Activated CD4-positive, alpha-beta T cell treated with anti-CD3 and anti-CD28 coated beads for 4 hours (primary cell): ENCODE data around the gene KIF1B.
"Not testable (repeated sequence)": the region's sequence is repeated elsewhere in the genome, so short reads cannot be mapped to it uniquely, and the experiment has no call there.

Experiments used
- DNase-seq, 2 donors: peaks; one replicate each; pipeline ENCODE4 v3.0.0-alpha.2; 2020

Gene KIF1B

DNA sequence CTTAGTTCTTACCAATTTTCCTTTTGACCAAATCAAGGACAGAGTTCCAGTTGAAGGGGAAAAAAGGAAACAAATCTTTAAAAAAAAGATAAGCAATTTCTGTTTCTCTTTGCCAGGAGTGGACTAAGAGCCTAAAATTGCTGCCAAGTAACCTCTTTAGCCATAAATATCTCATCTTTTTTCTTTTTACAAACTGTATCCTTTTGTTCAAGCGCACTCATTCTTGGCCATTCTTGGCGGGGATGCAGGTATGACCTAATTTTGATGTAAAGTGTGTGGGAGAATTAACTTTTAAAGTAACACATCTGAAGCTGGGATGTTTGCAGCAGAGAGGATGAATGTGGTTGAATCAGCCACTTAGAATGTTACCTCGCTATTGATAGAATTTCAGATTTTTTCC lies 13.4 kb upstream of the KIF1B start:
- DNase-seq = no peak

DNA sequence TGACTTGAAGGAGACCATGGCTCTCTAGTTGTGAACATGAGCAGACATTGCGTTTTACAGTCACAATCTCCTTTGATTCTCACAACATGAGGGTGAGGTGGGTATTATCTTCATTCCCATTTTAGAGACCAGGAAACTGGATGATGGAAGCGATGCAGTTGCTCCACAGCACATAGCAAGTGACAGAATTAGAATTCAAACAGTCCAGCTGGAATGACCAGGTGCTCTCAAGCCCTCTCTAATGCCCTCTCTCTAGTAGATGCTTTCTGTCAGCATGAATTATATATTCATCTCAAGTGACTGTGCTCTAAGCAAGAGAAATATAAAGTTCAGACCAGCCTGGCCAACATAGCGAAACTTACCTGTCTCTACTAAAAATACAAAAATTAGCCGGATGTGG lies 9.8 kb upstream of the KIF1B start:
- DNase-seq = no peak

DNA sequence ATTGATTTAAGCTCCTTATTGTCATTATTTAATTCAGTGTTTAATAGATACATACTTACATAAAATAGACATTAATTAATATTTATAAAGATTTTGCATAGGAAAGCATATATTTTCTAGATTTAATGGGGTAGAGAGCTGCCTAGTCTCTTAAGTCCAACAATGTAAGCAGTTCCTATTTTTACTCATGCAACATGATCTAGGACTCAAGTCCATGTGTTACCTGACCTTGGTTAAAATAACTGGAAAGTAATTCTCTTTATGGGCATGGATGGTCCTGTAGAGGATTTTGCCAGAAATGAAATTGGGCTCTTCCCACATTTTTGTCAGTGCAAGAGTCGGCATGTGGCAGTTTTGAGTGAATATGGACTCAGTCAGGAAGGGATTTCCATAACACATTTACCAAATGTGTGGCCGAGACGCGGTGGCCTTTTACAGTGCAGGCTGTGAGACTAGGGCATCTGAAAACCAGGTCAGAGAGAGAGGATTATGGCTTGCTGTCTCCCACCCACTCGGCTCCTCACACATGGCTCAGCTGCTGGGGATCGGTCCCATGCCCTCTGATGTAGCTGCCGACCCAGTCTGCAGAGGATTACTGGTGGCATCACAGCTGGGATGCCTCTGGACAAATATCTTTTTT lies 6.2 kb upstream of the KIF1B start:
- no peak for DNase-seq

GRCh38 chr1:10205206-10205605 lies 5.2 kb upstream of the KIF1B start:
- DNase-seq = not testable (repeated sequence)

GRCh38 chr1:10207810-10208209 lies 2.6 kb upstream of the KIF1B start:
- no peak for DNase-seq

GRCh38 chr1:10208537-10208936 lies 1.8 kb upstream of the KIF1B start:
- no peak for DNase-seq

DNA sequence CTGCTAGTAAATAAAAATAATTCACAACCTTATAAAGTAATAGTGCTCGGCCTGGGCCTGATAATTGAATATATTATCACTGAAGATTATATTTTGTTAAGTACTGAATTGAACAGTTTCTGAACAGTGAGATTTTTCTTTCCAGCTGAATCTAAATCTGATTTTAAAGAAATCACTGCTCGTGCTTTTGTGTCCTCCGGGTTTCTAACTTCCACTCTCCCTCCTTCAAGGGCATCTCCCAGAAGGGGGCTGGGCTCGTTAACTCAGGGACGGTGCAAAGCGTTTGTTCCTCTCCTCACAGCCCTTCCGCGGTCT lies 823 bp upstream of the KIF1B start:
- DNase-seq = no peak

GRCh38 chr1:10210841-10211804 lies 753 bp downstream of the KIF1B start:
- peak; percentile 6 to 7 for DNase-seq

- DNase-seq = no peak
Observed at GRCh38 chr1:10211805-10212410, 1.5 kb downstream of the KIF1B start.

GRCh38 chr1:10212476-10212875 lies 2.1 kb downstream of the KIF1B start:
- no peak for DNase-seq

GRCh38 chr1:10213186-10213705 lies 2.9 kb downstream of the KIF1B start:
- no peak for DNase-seq

DNA sequence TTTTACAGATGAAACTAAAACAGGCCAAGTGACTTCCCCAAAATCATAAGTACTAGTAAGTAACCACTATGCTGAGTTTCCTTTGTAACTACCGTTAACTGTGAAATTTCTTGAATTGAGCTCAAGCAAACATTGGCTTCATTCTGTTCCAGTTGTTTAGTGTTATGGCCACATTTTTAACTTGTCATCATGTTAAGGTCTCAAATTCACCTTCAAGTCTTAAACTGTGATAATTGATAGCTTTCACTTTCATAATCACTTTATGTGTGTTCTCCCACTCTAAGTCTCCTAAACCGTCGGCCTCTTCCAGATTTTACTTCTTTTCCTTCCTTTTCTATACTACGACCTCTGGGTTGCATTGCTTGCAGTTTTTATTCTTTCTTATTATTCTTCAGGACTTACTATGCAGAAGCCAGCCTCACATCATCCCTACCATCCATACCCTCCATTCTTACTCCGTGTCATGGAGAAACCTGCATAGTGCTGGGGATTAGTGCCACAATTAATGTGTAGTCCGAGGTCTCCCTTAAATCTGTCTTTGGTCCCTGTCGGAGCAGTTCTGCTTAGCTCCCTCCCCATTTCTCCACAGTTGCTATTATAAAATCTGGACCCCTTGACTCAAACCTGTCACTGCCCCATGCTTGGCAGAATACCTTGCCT lies 5.8 kb downstream of the KIF1B start:
- DNase-seq = no peak

- DNase-seq = no peak
Observed at GRCh38 chr1:10217748-10218441, 7.5 kb downstream of the KIF1B start.

GRCh38 chr1:10220200-10220599 lies 9.8 kb downstream of the KIF1B start:
- no peak for DNase-seq

- not testable (repeated sequence) for DNase-seq
Observed at GRCh38 chr1:10220657-10221056, 10.3 kb downstream of the KIF1B start.

DNA sequence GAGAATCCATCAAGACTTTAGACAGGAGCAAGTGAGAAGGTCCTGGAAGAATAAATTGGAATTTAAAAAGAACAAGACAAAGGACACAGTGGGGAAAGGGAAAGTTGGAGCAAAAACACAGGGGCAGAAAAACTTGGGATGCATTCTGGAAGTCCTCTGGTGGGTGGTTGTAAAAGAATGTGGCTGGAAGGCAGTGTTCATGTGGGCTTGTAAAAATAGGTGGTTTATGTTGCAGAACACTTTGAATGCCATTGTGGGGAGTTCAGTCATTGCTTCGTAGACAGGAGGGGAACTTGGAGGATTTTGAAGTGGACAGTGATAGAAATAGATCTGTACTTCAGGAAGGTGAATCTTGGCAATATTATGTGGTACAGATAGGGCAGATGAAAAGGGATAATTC lies 15.2 kb downstream of the KIF1B start:
- DNase-seq = no peak

DNA sequence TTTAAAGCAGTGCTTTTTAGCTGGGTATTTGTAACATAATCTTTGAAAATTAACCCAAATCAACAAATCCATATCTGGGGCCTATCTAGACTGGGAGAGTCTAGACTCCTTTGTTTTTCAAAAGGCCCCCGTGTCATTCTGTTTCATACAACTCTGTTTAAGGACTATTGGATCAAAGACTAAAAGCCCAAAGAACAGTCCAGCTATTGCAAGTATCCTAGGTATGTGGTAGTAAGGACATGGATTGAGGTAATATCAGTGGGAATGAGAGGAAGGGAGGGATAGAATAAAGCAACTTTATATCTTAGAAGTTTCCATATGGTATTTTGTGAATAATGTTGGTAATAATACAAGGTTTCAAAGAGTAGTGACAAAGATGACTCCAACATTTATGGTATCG lies 18.2 kb downstream of the KIF1B start:
- DNase-seq = no peak

DNA sequence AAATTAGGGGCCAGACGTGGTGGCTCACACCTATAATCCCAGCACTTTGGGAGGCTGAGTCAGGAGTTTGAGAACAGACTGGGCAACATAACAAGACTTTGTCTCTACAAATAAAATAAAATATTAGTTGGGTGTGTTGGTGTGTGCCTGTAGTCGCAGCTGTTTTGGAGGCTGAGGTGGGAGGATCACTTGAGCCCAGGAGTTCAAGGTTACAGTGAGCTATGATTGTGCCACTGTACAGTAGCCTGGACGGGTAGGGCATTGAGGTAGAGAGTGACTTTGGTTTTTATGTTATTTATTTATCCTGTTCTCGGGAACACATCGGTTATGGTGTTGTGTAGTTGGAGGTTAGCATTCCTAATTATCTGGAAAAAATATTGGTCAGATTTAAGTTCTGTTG lies 19.5 kb downstream of the KIF1B start:
- DNase-seq = no peak

GRCh38 chr1:10232163-10232562 lies 21.8 kb downstream of the KIF1B start:
- no peak for DNase-seq

DNA sequence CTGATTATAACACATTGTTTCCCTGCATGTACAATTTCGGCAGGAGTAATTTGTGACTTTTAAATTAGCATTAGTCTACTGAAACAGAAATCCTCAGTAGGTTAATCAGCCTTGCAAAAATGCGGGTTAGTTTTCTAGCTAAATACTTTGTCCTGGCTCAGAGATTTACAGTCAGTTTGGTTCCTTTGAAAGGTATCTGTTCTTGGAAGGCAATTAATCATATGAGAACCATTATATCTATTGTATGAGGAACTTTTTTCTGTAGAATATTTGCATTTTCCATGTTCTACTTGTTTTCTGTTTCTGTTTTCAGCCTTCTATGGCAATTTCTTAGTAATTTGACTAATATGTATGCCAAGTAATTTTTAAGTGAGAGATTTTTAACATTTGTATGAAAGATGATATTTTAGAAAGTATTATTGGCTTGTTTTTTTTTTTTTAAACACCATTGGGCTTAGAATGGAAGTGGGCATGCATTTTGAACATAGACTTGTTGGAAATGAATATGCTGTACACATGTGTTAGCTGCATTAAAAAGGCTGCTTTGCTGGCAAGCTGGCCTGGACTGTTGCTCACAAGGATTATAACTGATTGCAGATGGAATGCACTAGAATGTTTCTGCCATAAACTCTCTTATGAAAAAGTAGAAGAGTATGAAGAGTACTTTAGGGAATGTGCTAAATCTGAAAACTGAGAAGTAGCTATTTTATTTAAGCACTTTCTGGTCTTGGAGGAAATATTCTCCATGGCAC lies 26.2 kb downstream of the KIF1B start:
- DNase-seq = no peak

GRCh38 chr1:10237157-10237539 lies 26.8 kb downstream of the KIF1B start:
- no peak for DNase-seq

- no peak for DNase-seq
Observed at GRCh38 chr1:10242135-10242534, 31.8 kb downstream of the KIF1B start.
